ENCODE results near the gene ELL. TPM values are rescaled to one million over a fixed set of nuclear protein-coding genes. Genes with fewer than 3 reads are reported as not detected.

ELL gene
- total and polyA plus RNA-seq, 9 of the 15 experiments (the other 6 are each of a cell fraction or from before 2014, with no cell fraction given) = 0.24 to 22.5 (median 4.1) TPM

GRCh38 chr19:18437491-18438330 lies 84.2 kb downstream of the ELL start, which contains the start of gene ISYNA1 (continued):
- TF ChIP-seq NR4A1 (CRISPR knock-in tag; IDR thresholded peaks at IDR 0.05) (0 out of 2 replicates have a peak, but pooled peaks have one; percentile 21), NR4A1 (tag; IDR thresholded peaks at IDR 0.05) (no peak), HSF4 (CRISPR knock-in tag; IDR thresholded peaks at IDR 0.05; ENCODE audit: borderline replicate concordance) (no peak), SRSF7 (optimal IDR thresholded peaks at IDR 0.05; ENCODE audit: low read depth, low read length) (no peak), PHB (CRISPR knock-in tag; IDR thresholded peaks at IDR 0.05) (0 out of 2 replicates have a peak, but pooled peaks have one; percentile 42), CBFA2T2 (conservative IDR thresholded peaks at IDR 0.05) (no peak), FOXK1 (CRISPR knock-in tag; IDR thresholded peaks at IDR 0.05; ENCODE audit: borderline replicate concordance) (peak; percentile 46; the same call in 1 of the 2 replicates), BRD9 (IDR thresholded peaks at IDR 0.05; ENCODE audit: low read depth, partially characterized antibody) (no peak), RREB1 (CRISPR knock-in tag; IDR thresholded peaks at IDR 0.05) (no peak), THRB (CRISPR knock-in tag; conservative IDR thresholded peaks at IDR 0.05) (no peak), FOXO4 (CRISPR knock-in tag; IDR thresholded peaks at IDR 0.05) (peak; percentile 64; the same call in 1 of the 2 replicates), ATF4 (CRISPR knock-in tag; IDR thresholded peaks at IDR 0.05) (no peak), MAZ (CRISPR knock-in tag; conservative IDR thresholded peaks at IDR 0.05 in 1 of 2, IDR thresholded peaks at IDR 0.05 in 1 of 2) (peak in 1 of 2 experiments; percentile 15; a peak in 3 of 4 replicates), PTTG1 (tag; IDR thresholded peaks at IDR 0.05; ENCODE audit: low read depth) (no peak), ETV6 (IDR thresholded peaks at IDR 0.05; ENCODE audit: borderline replicate concordance in 1 of 2, low read depth in 2 of 2, low read length in 1 of 2) (no peak), ETV6 (CRISPR knock-in tag; IDR thresholded peaks at IDR 0.05; ENCODE audit: borderline replicate concordance) (no peak), JUND (IDR thresholded peaks at IDR 0.05; ENCODE audit: borderline replicate concordance, low read depth, low read length) (no peak), JUND (tag; IDR thresholded peaks at IDR 0.05; ENCODE audit: borderline replicate concordance, low read depth, low read length) (no peak)
